ENCODE results near the gene BBX. TPM values are rescaled to one million over a fixed set of nuclear protein-coding genes. Genes with fewer than 3 reads are reported as not detected.

The BBX gene
- total RNA-seq, 1 donor from 2014 or later: 156 TPM

- peak; percentile 86 for DNase-seq (ENCODE audit: low spot score)
These were observed 76.4 kb downstream of the BBX start for GRCh38 chr3:107598926-107599771.

GRCh38 chr3:107599772-107600145 is 77.0 kb downstream of the BBX start:
- peak; percentile 35 for DNase-seq (ENCODE audit: low spot score)

- no peak for DNase-seq (ENCODE audit: low spot score)
These were observed 78.0 kb downstream of the BBX start for GRCh38 chr3:107600780-107601179.

GRCh38 chr3:107604057-107604822 is 81.5 kb downstream of the BBX start:
- DNase-seq (ENCODE audit: low spot score): peak; percentile 89

GRCh38 chr3:107611775-107612469 is 89.2 kb downstream of the BBX start:
- DNase-seq (ENCODE audit: low spot score): no peak

GRCh38 chr3:107612664-107613084 is 89.9 kb downstream of the BBX start:
- DNase-seq (ENCODE audit: low spot score): no peak

- DNase-seq (ENCODE audit: low spot score): no peak
These were observed 96.8 kb downstream of the BBX start for GRCh38 chr3:107619549-107619948.

- DNase-seq (ENCODE audit: low spot score): no peak
These were observed 97.8 kb downstream of the BBX start for GRCh38 chr3:107620534-107620933.

GRCh38 chr3:107621465-107621864 is 98.7 kb downstream of the BBX start:
- no peak for DNase-seq (ENCODE audit: low spot score)

GRCh38 chr3:107627962-107628542 is 105.3 kb downstream of the BBX start:
- DNase-seq (ENCODE audit: low spot score): no peak

GRCh38 chr3:107629566-107629965 is 106.8 kb downstream of the BBX start:
- DNase-seq (ENCODE audit: low spot score): no peak

- DNase-seq (ENCODE audit: low spot score): no peak
These were observed 108.0 kb downstream of the BBX start for GRCh38 chr3:107630779-107631178.

- DNase-seq (ENCODE audit: low spot score): no peak
These were observed 109.8 kb downstream of the BBX start for GRCh38 chr3:107632576-107632975.

GRCh38 chr3:107633327-107634098 is 110.8 kb downstream of the BBX start:
- no peak for DNase-seq (ENCODE audit: low spot score)

- no peak for DNase-seq (ENCODE audit: low spot score)
These were observed 111.3 kb downstream of the BBX start for GRCh38 chr3:107634099-107634489.

- no peak for DNase-seq (ENCODE audit: low spot score)
These were observed 114.8 kb downstream of the BBX start for GRCh38 chr3:107637416-107638183.

GRCh38 chr3:107641572-107642307 is 119.0 kb downstream of the BBX start:
- DNase-seq (ENCODE audit: low spot score): no peak

GRCh38 chr3:107643038-107643883 is 120.5 kb downstream of the BBX start:
- DNase-seq (ENCODE audit: low spot score): no peak

- DNase-seq (ENCODE audit: low spot score): no peak
These were observed 121.9 kb downstream of the BBX start for GRCh38 chr3:107644631-107645030.

All from umbilical cord (tissue), 2 donors.